Muscle of back (tissue), 11 donors: ENCODE data around the gene HTT. TPM values are rescaled to one million over a fixed set of nuclear protein-coding genes. Genes with fewer than 3 reads are reported as not detected.

ENCODE experiments used
- DNase-seq, 3 donors: peaks; one replicate each; pipeline versions ENCODE4 v3.0.0 to v3.0.0-alpha.2; 2013
- polyA plus RNA-seq, 10 donors: library from polyadenylated mRNA; unstranded; fragments of 120-200 nt; gene quantifications; one replicate each; pipeline ENCODE4 v1.2.1, GENCODE V29; 2013; ENCODE audit not compliant: insufficient read length in 10 of 10

Gene HTT
- polyA plus RNA-seq, 10 donors: 18.9 to 28.6 (median 24.4) TPM

DNA sequence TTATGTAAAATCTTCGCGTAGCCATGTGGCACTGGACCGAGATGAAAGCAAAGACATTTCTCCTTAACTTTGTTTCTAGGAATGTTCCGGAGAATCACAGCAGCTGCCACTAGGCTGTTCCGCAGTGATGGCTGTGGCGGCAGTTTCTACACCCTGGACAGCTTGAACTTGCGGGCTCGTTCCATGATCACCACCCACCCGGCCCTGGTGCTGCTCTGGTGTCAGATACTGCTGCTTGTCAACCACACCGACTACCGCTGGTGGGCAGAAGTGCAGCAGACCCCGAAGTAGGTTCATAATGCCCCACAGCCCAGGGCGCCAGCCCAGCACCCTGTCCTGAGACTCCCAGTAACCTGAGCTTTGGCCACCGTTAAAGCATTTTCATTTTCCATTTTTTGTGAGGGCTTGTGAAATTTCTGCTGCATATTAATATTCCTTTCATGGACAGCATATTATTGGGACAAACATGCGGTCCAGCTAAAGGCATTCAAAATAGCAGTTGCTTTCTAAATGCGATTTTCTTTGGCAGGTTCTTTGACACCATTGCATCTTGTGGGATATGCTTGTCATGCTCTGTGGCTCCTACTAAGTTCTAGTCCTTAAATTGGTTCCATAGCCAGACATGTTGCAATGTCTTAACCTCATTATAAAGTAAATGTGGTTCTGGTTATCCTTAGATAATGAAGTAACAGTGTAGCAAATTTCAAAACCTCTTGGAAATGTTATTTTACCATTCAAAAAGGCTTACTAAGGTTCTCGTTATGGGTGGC, 125.4 kb downstream of the HTT start:
- DNase-seq: peak in 1 of 3 donors; percentile 26

DNA sequence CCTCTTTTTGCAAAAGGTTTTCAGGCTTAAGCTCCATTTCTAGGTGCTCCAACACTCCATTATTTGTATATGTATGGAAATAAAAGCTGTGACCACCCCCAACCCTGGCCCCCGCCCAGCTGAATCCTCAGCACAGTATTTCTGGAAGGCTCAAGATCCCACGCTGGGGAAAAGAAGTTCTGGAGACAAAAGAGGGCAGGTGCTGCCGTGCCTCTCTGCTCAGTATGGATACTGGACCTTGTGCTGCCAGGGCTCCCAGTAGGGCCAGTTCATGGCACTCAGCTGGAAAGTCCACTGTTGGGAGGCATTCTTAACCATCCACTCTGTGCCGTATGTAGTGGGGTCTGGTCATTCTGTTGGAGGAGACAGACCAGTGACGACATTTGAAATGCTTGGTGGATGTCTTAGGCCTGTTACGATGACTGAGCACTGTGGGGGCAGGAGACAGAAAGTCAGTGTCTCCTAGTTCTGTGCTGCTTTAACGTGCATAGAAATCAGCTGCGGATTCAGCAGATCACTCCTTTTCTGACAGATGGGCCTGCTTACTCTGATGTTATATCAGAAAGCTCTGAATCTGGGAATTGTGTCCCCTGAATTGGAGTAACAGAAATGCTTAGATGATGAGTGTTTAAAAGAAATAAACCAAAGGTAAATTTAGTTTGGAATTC, 126.1 kb downstream of the HTT start:
- no peak for DNase-seq

DNA sequence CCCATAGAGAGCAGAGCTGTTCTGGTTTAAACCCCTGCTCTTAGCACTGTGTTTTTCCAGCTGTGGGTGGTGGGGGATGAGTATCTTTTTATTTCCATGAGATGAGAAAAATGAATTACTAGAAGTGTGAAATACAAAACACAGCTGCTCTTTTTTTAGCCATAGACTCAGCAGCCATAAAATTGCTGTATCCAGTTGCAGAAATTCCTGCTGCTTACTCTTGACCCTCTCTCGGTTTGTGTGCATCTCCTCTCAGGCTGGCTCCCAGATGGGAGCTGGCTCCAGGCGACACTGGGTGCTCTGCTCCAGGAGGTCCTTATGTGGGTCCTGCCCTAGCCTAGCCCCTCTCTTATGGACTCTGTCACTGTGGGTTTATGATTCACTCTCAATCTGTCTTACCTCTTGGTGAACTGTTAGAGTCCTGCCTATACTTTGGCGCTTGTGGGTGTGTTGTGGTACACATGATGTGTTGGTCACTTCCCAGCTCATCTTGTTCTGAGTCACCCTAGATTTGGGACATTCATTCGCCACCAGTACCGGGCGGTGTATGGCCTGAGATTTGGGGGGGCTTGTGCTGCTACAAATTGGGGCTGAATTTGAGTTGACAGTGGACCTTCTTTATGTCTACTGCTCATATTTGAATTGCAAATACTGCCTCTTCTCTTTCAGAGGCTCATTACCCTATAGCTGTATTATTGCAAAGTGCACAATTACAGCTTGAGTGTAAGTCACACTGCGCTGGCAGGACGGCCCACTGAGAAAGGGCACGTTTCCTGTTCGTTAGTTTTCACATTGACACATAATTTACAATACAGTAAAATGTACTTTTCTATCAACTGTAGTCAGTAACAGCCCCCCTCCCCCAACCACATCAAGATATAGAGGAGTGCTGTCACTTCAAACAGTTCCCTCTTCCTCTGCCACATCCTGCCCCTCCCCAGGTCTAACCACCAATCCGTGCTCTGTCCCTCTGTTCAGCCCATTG, 127.5 kb downstream of the HTT start:
- peak in 2 of 3 donors; percentile 13 to 35 for DNase-seq

DNA sequence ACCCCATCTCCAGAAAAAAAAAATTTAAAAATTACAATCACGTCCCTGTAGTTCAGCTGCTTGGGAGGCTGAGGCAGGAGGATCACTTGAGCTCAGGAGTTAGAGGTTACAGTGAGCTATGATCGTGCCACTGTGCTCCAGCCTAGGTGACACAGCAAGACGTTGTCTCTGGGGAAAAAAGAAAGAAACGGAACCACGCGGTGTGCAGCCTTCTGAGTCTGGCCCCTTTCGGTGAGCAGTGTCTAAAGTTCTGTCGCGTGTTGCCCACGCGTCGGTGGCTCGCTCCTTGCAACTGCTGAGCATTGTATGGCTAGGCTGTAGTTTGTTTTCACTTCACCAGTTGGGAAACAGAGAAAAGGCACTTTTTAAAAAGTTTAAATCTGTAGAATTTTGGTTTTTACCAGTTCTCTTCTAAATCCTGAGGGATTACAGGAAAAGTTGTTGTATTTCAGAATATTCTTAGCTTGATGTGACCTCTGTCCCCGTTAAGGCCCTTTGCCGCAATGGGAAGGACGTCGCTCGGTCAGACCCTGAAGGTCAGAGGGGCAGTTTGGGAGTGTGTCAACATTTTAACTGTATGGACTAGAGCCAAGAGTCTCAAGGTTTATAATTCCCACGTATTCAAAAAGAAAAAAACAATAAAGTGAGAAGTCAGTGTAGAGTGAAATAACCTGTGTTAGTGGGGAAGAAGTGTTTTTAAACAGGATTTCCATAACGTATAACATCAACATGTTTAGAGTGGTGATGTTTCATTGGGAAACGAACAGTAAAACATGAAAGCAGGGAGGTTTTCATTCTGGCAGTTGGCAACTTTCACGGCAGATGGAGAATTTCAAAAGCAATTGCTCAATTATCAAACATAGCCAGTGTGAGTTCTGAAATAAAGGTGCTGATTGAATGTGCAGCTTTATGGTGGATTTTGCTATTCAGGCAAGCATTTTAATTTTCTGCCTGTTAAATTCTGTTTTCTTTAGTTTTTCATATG, 128.6 kb downstream of the HTT start:
- DNase-seq: no peak

DNA sequence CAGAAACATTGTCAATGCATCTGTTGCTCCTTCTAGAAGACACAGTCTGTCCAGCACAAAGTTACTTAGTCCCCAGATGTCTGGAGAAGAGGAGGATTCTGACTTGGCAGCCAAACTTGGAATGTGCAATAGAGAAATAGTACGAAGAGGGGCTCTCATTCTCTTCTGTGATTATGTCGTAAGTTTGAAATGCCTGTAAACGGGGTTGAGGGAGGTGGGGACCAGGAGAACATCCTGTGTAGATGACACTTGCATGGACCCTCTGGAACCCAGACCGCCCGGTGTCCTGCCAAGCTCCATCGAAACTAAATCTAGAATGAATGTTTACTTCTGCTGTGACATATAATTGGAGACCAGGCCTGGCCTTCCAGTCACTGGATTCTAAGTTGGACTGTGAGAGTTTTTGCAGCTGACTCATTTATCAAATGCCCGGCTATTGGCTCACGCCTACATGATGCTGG, 129.5 kb downstream of the HTT start:
- DNase-seq: peak in 1 of 3 donors; percentile 55

DNA sequence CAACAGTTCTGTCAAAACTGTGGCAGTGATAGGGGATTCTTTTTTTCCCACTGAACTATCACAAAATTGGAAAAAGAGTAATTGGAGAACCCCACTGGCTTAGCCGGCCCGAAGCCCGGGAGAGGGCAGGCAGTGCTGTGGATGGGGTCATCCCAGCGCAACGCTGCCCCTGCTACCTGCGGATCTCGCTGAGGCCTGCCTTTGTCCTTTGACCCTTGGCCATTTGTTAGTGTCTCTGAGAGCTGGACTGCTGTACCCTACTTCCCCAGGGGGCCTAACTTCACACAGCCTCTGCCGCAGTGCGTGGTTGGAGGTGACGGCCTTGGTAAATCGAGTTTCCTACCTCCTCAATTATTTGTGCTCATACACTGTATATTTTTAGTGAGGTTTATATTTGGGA, 131.5 kb downstream of the HTT start:
- DNase-seq: no peak

DNA sequence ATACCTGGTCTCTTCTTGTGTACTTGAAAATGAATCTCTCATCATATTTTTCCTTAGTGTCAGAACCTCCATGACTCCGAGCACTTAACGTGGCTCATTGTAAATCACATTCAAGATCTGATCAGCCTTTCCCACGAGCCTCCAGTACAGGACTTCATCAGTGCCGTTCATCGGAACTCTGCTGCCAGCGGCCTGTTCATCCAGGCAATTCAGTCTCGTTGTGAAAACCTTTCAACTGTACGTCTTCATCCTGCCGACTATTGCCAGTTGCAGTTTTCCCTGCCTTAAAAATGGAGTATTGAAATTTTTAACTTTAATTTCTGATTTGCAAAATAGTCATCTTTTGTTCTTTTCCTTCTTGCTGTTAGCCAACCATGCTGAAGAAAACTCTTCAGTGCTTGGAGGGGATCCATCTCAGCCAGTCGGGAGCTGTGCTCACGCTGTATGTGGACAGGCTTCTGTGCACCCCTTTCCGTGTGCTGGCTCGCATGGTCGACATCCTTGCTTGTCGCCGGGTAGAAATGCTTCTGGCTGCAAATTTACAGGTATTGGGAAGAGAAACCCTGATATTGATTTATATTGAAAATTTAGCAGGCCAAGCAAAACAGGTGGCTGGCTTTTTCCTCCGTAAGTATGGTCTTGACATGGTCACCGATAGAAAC, 132.1 kb downstream of the HTT start:
- no peak for DNase-seq

DNA sequence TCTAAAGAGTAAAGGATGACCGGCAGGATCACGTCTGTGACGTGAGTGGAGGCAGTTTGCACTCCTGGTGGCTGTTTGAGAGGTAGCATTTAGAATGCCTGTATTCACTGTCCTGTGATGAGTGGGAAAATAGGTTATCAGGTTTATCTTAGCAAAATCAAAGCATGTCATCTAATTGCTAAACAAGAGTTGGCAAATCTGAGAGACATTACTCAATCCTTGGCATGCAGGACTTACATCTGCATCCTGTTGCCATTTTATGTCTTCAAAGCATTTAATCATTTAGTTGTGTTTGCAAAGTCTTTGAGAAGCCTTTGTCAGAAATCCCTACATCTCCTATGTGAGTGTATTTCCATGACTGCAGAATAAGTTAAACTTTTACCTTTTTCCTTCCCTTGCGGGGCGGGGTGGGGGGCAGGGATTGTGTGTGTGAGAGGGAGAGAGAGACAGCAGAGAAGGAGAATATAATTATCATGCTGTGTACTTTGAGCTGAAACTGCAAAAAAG, 133.1 kb downstream of the HTT start:
- DNase-seq: peak in 1 of 3 donors; percentile 25

DNA sequence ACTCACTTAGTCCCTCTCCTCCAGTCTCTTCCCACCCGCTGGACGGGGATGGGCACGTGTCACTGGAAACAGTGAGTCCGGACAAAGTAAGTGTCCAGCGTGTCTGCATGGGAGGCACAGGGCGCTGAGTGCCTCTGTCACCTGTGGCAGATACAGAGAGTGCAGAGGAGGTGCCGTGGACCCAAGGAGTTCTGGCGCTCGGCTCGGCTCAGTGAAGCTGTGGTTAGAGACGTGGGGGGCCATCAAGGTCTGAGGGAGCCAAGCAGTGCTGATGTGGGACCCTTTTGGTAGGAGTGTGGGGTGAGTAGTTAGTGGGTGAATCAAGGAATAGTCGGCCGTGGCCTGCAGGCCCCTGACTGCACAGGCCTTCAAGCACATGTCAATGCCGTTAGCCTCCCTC, 134.3 kb downstream of the HTT start:
- DNase-seq: no peak

DNA sequence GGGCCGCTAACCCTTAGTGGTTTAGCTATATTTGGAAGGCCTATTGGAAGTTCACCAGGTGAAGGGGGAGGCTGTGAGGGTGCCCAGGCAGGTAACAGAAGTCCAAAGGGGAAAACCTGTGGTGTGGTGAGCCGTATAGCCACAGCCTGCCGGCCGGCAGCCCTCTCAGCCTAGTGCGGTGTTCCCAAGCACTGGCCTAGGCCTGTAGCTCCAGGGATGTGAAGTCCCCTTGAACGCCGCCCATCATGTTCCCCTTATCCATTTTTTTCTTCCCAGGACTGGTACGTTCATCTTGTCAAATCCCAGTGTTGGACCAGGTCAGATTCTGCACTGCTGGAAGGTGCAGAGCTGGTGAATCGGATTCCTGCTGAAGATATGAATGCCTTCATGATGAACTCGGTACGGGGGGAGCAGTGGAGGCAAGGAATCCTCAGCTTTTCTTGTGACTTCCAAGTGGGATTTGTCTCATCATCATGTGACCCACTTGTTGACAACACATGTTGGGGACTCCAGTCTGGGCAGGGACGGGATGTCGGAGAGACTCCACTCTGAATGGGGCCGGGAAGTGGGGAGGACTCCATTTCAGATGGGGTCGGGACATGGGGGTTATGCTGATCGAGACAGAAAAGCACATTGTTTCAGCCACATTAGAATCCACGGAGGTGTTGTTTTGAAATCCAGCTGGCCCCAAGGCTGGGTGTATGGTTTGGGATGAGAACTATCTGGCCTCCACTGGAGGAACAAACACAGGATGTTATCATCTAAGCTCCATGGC, 135.3 kb downstream of the HTT start:
- DNase-seq: no peak

DNA sequence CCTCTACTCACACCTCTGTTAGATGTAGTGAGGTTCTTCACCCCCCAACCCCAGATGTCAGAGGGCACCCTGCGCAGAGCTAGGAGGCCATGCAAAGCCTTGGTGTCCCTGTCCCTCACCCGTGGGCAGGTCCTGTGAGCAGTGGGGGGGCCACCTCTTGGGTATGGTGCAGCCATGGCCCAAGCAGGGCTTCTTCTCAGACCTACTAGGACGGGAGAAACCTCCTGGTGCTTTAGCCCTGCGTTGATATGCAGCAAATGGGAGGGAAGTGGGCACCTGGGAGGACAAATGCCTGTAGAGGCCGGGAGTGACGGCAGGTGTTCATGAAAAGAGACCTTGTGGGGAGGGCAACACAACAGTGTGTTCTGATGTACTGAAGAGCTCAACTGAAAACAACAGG, 136.0 kb downstream of the HTT start:
- no peak for DNase-seq

DNA sequence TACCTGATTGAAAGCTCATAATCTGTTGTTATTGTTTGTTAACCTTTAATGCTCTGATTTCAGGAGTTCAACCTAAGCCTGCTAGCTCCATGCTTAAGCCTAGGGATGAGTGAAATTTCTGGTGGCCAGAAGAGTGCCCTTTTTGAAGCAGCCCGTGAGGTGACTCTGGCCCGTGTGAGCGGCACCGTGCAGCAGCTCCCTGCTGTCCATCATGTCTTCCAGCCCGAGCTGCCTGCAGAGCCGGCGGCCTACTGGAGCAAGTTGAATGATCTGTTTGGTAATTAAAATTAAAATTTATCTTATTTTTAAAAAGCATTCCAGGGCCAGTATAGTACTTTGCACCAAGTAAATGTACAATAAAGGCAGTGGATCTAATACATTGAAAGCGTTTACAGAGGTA, 137.4 kb downstream of the HTT start:
- no peak for DNase-seq

DNA sequence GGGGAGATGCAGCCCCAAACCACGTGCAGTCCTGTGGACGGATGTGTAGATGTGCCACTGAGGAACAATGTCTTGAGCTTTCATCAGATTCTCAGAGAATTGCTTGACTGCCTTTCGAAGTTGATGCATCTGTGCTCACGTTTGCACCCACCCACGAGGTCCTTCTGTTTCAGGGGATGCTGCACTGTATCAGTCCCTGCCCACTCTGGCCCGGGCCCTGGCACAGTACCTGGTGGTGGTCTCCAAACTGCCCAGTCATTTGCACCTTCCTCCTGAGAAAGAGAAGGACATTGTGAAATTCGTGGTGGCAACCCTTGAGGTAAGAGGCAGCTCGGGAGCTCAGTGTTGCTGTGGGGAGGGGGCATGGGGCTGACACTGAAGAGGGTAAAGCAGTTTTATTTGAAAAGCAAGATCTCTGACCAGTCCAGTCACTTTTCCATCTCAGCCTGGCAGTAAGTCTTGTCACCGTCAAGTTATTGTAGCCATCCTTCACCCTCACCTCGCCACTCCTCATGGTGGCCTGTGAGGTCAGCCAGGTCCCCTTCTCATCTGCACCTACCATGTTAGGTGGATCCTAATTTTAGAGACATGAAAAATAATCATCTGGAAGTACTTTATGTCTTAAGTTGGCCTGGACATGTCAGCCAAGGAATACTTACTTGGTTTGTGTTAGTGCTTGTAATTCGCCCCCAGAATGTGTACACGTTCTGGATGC, 138.1 kb downstream of the HTT start:
- no peak for DNase-seq

DNA sequence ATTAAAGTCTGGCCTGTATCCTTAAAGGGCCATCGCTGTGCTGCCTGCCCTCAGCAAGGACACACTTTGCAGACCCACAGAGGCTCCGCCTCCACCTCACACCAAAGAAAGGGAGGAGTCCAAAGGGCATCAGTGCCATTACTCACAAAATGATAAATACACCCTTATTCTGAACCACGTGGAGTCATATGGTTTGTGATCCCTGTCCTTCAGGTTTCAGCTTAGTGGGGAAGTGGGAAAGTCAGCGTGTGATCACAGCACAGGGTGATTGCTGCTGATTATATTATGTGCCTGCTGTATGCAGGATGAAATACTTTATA, 138.6 kb downstream of the HTT start:
- no peak for DNase-seq

DNA sequence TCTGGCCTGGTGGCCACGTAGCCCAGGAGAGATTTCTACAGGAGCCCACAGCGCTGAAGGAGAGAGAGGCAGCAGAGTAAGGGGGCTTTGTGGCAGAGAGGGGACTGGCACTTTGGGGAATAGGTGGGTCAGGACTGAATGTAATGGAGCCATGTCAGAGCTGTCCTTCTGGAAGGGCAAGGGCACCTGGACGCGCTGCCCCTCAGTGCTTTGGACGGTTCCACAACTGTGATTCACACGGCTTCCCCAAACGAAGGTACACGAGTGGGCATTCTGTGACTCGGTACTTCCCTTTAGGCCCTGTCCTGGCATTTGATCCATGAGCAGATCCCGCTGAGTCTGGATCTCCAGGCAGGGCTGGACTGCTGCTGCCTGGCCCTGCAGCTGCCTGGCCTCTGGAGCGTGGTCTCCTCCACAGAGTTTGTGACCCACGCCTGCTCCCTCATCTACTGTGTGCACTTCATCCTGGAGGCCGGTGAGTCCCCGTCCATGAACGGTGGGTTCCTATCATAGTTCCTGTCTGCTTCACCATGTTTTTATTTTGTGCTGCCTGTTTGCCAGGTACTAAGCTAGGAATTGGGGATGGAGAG, 139.3 kb downstream of the HTT start:
- no peak for DNase-seq

DNA sequence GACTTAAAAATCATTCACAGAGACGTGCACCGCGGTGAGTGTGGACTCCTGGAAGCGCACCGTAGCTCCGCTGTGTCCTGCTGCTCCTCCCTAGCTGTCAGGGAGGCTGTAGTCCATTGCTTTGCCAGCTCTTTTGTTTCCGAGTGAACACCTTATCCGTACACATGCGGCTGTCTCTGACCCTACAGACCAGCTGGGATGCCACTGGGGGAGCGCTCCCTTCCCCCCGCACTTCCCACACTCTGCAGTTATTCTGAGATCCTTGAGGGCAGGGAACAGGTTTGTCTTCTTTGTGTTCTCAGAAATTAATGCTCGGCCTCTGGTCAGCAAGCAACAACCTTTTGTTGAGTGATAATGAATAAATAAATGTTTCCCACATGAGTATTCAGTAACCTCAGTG, 140.8 kb downstream of the HTT start:
- no peak for DNase-seq

DNA sequence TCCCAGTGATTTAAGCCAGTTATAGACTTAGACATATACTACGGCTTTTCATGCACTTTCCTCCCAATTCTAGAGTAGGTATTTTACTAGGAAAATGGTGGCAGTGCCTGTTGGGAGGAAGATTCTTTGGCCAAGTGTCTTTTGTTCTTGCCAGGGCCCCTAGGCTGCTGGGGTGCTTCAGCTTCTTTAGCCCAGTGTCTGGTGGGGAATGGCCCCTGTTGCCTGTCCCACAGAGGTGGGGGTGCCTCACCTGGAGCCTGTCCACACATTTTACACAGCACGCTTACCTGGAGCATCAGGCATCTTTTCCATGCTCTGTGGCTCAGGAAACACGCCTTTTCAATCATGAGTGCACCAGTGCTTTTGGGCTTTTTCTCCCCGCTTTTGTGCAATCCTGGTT, 141.3 kb downstream of the HTT start:
- DNase-seq: no peak

DNA sequence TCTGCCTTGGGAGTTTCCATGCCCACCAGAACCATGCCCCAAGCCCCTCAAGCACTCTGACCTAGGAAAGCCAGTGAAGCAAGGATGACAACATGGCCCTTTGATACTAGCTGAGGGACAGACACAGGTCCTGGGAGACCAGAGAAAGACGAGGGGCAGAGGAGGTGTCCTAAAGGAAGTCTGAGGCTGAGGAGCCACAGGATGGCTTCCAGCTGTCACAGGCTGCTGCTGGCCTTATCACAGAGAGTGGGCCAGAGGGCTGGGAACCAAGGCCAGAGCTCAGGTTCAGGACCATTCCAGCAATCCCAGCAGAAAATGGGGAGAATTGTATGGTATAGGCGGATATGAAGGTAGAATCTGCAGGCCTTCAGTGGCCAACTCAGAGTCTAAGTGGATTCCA, 142.8 kb downstream of the HTT start:
- DNase-seq: no peak
